Measurements from ENCODE around the gene NPAS1.

The NPAS1 gene

GRCh38 chr19:47019431-47020041, at the start of gene NPAS1:
TSS of gene NPAS1 (plus strand) at chr19:47019837. CDS start at chr19:47021048, 1,211 bp downstream.
- H3K4me3 ChIP-seq (ENCODE audit: low read depth, low read length), result peak within 1 kb of the TSS; percentile 17

- H3K4me3 ChIP-seq (ENCODE audit: low read depth, low read length), result no peak overlapping the region
These were observed 48.8 kb upstream of the NPAS1 start for GRCh38 chr19:46970815-46971214.

- no peak overlapping the region for H3K4me3 ChIP-seq (ENCODE audit: low read depth, low read length)
These were observed 47.3 kb upstream of the NPAS1 start for GRCh38 chr19:46972311-46972710.

- no peak overlapping the region for H3K4me3 ChIP-seq (ENCODE audit: low read depth, low read length)
These were observed 45.5 kb upstream of the NPAS1 start for GRCh38 chr19:46974181-46974580.

- no peak overlapping the region for H3K4me3 ChIP-seq (ENCODE audit: low read depth, low read length)
These were observed 44.4 kb upstream of the NPAS1 start for GRCh38 chr19:46975011-46975924.

GRCh38 chr19:46975925-46976782, 43.5 kb upstream of the NPAS1 start:
- H3K4me3 ChIP-seq (ENCODE audit: low read depth, low read length), result no peak overlapping the region

- H3K4me3 ChIP-seq (ENCODE audit: low read depth, low read length), result no peak overlapping the region
These were observed 42.8 kb upstream of the NPAS1 start for GRCh38 chr19:46976845-46977320.

GRCh38 chr19:46977548-46977947, 42.1 kb upstream of the NPAS1 start:
- H3K4me3 ChIP-seq (ENCODE audit: low read depth, low read length), result no peak overlapping the region

GRCh38 chr19:46978171-46978869, 41.3 kb upstream of the NPAS1 start:
- H3K4me3 ChIP-seq (ENCODE audit: low read depth, low read length), result no peak overlapping the region

GRCh38 chr19:46979126-46980105, 40.2 kb upstream of the NPAS1 start:
- H3K4me3 ChIP-seq (ENCODE audit: low read depth, low read length), result no peak overlapping the region

GRCh38 chr19:46980761-46981160, 38.9 kb upstream of the NPAS1 start:
- H3K4me3 ChIP-seq (ENCODE audit: low read depth, low read length), result no peak overlapping the region

- no peak overlapping the region for H3K4me3 ChIP-seq (ENCODE audit: low read depth, low read length)
These were observed 38.2 kb upstream of the NPAS1 start for GRCh38 chr19:46981286-46981945.

GRCh38 chr19:46983097-46983496, 36.5 kb upstream of the NPAS1 start:
- no peak overlapping the region for H3K4me3 ChIP-seq (ENCODE audit: low read depth, low read length)

- no peak overlapping the region for H3K4me3 ChIP-seq (ENCODE audit: low read depth, low read length)
These were observed 35.3 kb upstream of the NPAS1 start for GRCh38 chr19:46984077-46985010.

- H3K4me3 ChIP-seq (ENCODE audit: low read depth, low read length), result no peak overlapping the region
These were observed 33.9 kb upstream of the NPAS1 start for GRCh38 chr19:46985542-46986415.

- no peak overlapping the region for H3K4me3 ChIP-seq (ENCODE audit: low read depth, low read length)
These were observed 30.9 kb upstream of the NPAS1 start for GRCh38 chr19:46988614-46989230.
